BLaER1 (cell line): ENCODE measurements around the gene MRPL41.
"Not testable (repeated sequence)": the region's sequence is repeated elsewhere in the genome, so short reads cannot be mapped to it uniquely, and the experiment has no call there.

Experiments used
- H3K27ac ChIP-seq: shearing (Covaris generic); formaldehyde crosslinking; 2 replicates; pipeline ENCODE4 v1.8.1; 2022
- H3K27me3 ChIP-seq: shearing (Covaris generic); formaldehyde crosslinking; 2 replicates; pipeline ENCODE4 v1.8.1; 2022
- H3K36me3 ChIP-seq: shearing (Covaris generic); formaldehyde crosslinking; 2 replicates; pipeline ENCODE4 v1.8.1; 2022
- H3K4me1 ChIP-seq: shearing (Covaris generic); formaldehyde crosslinking; 2 replicates; pipeline ENCODE4 v1.8.1; 2022
- H3K4me2 ChIP-seq: shearing (Covaris generic); formaldehyde crosslinking; 2 replicates; pipeline ENCODE4 v1.8.1; 2022
- H3K4me3 ChIP-seq: shearing (Covaris generic); formaldehyde crosslinking; 2 replicates; pipeline ENCODE4 v1.8.1; 2022
- H3K9ac ChIP-seq: shearing (Covaris generic); formaldehyde crosslinking; 2 replicates; pipeline ENCODE4 v1.8.1; 2022
- H3K9me3 ChIP-seq: shearing (Covaris generic); formaldehyde crosslinking; 2 replicates; pipeline ENCODE4 v1.8.1; 2022
- H4K20me1 ChIP-seq: shearing (Covaris generic); formaldehyde crosslinking; 2 replicates; pipeline ENCODE4 v1.8.1; 2022
- Cebpa-rat ChIP-seq: shearing (Covaris generic); IDR thresholded peaks from 2 replicates; pipeline ENCODE4 v1.8.1; 2022

Gene MRPL41

GRCh38 chr9:137551264-137552021 lies at the start of gene MRPL41:
Gene MRPL41, plus strand, starts transcription at chr9:137551879. Its CDS starts 203 bp downstream, at chr9:137552082.
- TF ChIP-seq Cebpa-rat = no peak
- H3K9me3 ChIP-seq = no peaks in the 10 kb centered on the region; the same call in 1 of the 2 replicates
- peak within 1 kb of the TSS; percentile 75 for H3K9ac ChIP-seq
- peak within 1 kb of the TSS; percentile 94 for H3K4me2 ChIP-seq
- peaks cover 50% of the 10 kb centered on the region for H3K4me1 ChIP-seq
- H3K27ac ChIP-seq = peak within 1 kb of the TSS; percentile 71
- peaks cover 36% of the 10 kb centered on the region for H3K36me3 ChIP-seq
- H3K4me3 ChIP-seq = peak within 1 kb of the TSS; percentile 74
- H3K27me3 ChIP-seq = no peaks in the 10 kb centered on the region
- peaks cover 42% of the 10 kb centered on the region for H4K20me1 ChIP-seq

GRCh38 chr9:137502008-137502911 lies 49.4 kb upstream of the MRPL41 start:
- H3K36me3 ChIP-seq = peaks cover 8% of the 10 kb centered on the region; the same call in 1 of the 2 replicates
- TF ChIP-seq Cebpa-rat = no peak
- no peaks in the 10 kb centered on the region for H3K9me3 ChIP-seq
- no peak overlapping the region for H3K4me2 ChIP-seq
- H3K4me1 ChIP-seq = peaks cover 35% of the 10 kb centered on the region
- no peak overlapping the region for H3K4me3 ChIP-seq
- no peak overlapping the region for H3K9ac ChIP-seq
- no peaks in the 10 kb centered on the region for H3K27me3 ChIP-seq
- no peak overlapping the region for H3K27ac ChIP-seq
- peaks cover 17% of the 10 kb centered on the region for H4K20me1 ChIP-seq

GRCh38 chr9:137504432-137504777 lies 47.3 kb upstream of the MRPL41 start:
- H3K36me3 ChIP-seq = peaks cover 7% of the 10 kb centered on the region; the same call in 1 of the 2 replicates
- no peak overlapping the region for H3K4me2 ChIP-seq
- no peaks in the 10 kb centered on the region for H3K27me3 ChIP-seq
- H3K4me3 ChIP-seq = no peak overlapping the region
- H4K20me1 ChIP-seq = peaks cover 17% of the 10 kb centered on the region
- H3K9me3 ChIP-seq = no peaks in the 10 kb centered on the region
- no peak for TF ChIP-seq Cebpa-rat
- H3K27ac ChIP-seq = no peak overlapping the region
- no peak overlapping the region for H3K9ac ChIP-seq
- peaks cover 35% of the 10 kb centered on the region for H3K4me1 ChIP-seq

- no peaks in the 10 kb centered on the region for H3K9me3 ChIP-seq
- TF ChIP-seq Cebpa-rat = no peak
- peaks cover 17% of the 10 kb centered on the region for H4K20me1 ChIP-seq
- no peak overlapping the region for H3K27ac ChIP-seq
- H3K27me3 ChIP-seq = no peaks in the 10 kb centered on the region
- H3K36me3 ChIP-seq = 0 out of 2 replicates have a peak, but pooled peaks cover 4% of the 10 kb centered on the region
- H3K4me2 ChIP-seq = peak overlapping the region; percentile 72
- no peak overlapping the region for H3K4me3 ChIP-seq
- peaks cover 28% of the 10 kb centered on the region for H3K4me1 ChIP-seq
- no peak overlapping the region for H3K9ac ChIP-seq
Observed at GRCh38 chr9:137505421-137506140, 46.1 kb upstream of the MRPL41 start.

GRCh38 chr9:137506274-137506673 lies 45.4 kb upstream of the MRPL41 start:
- TF ChIP-seq Cebpa-rat = no peak
- Histone ChIP-seq H3K4me2 (peak overlapping the region; percentile 72), H3K36me3 (peaks cover 7% of the 10 kb centered on the region; the same call in 1 of the 2 replicates), H3K27ac (no peak overlapping the region), H4K20me1 (peaks cover 17% of the 10 kb centered on the region), H3K9ac (no peak overlapping the region), H3K27me3 (no peaks in the 10 kb centered on the region), H3K4me1 (peaks cover 21% of the 10 kb centered on the region), H3K9me3 (no peaks in the 10 kb centered on the region; the same call in 1 of the 2 replicates), H3K4me3 (no peak overlapping the region)

GRCh38 chr9:137506702-137507171 lies 44.9 kb upstream of the MRPL41 start:
- no peak for TF ChIP-seq Cebpa-rat
- peak overlapping the region; percentile 72 for H3K4me2 ChIP-seq
- no peak overlapping the region for H3K27ac ChIP-seq
- peaks cover 10% of the 10 kb centered on the region; the same call in 1 of the 2 replicates for H3K36me3 ChIP-seq
- H3K9ac ChIP-seq = no peak overlapping the region
- no peak overlapping the region for H3K4me3 ChIP-seq
- H3K27me3 ChIP-seq = no peaks in the 10 kb centered on the region
- peaks cover 19% of the 10 kb centered on the region for H3K4me1 ChIP-seq
- no peaks in the 10 kb centered on the region; the same call in 1 of the 2 replicates for H3K9me3 ChIP-seq
- H4K20me1 ChIP-seq = peaks cover 17% of the 10 kb centered on the region

- Histone ChIP-seq H3K4me1 (peaks cover 36% of the 10 kb centered on the region), H3K9ac (no peak overlapping the region), H3K4me2 (no peak overlapping the region), H3K27ac (no peak overlapping the region), H3K4me3 (no peak overlapping the region), H3K27me3 (no peaks in the 10 kb centered on the region), H4K20me1 (peaks cover 17% of the 10 kb centered on the region), H3K36me3 (peaks cover 10% of the 10 kb centered on the region; the same call in 1 of the 2 replicates), H3K9me3 (no peaks in the 10 kb centered on the region; the same call in 1 of the 2 replicates)
- no peak for TF ChIP-seq Cebpa-rat
Observed at GRCh38 chr9:137509198-137509597, 42.5 kb upstream of the MRPL41 start.

- not testable (repeated sequence) for H3K9me3 ChIP-seq, H3K27ac ChIP-seq, H3K27me3 ChIP-seq, H4K20me1 ChIP-seq, H3K9ac ChIP-seq, H3K36me3 ChIP-seq, H3K4me3 ChIP-seq
- peaks cover 39% of the 10 kb centered on the region for H3K4me1 ChIP-seq
- H3K4me2 ChIP-seq = 0 out of 2 replicates have a peak overlapping the region, but pooled peaks have one; percentile 12
Observed at GRCh38 chr9:137511126-137511525, 40.6 kb upstream of the MRPL41 start.
